TTC549 (cell line): Measurements from ENCODE around the gene GDA.

Experiments
- FAIRE-seq: peaks from 2 replicates; lab custom pipeline; 2012; peaks lifted over from hg19 to GRCh38; lab: Jason Lieb, UNC

Gene GDA

GRCh38 chr9:72149231-72149975 is at the start of gene GDA:
Gene GDA, plus strand, starts transcription at chr9:72149440. Its CDS starts 120 bp downstream, at chr9:72149560.
- no peak for FAIRE-seq

GRCh38 chr9:72102520-72102919 is 46.7 kb upstream of the GDA start:
- no peak for FAIRE-seq

- FAIRE-seq, result no peak
These were observed 36.2 kb upstream of the GDA start for GRCh38 chr9:72113056-72113455.

- FAIRE-seq, result no peak
These were observed 29.4 kb upstream of the GDA start for GRCh38 chr9:72119853-72120252.

- FAIRE-seq, result no peak
These were observed 24.3 kb upstream of the GDA start for GRCh38 chr9:72124947-72125346.

GRCh38 chr9:72127753-72128152 is 21.5 kb upstream of the GDA start:
- FAIRE-seq, result no peak

- no peak for FAIRE-seq
These were observed 20.7 kb upstream of the GDA start for GRCh38 chr9:72128526-72128925.

GRCh38 chr9:72129271-72130156 is 19.7 kb upstream of the GDA start:
- FAIRE-seq, result no peak

GRCh38 chr9:72130321-72130720 is 18.9 kb upstream of the GDA start:
- FAIRE-seq, result no peak

- no peak for FAIRE-seq
These were observed 18.0 kb upstream of the GDA start for GRCh38 chr9:72131206-72131605.

GRCh38 chr9:72132052-72132451 is 17.2 kb upstream of the GDA start:
- FAIRE-seq, result no peak

- no peak for FAIRE-seq
These were observed 15.7 kb upstream of the GDA start for GRCh38 chr9:72133365-72134035.

GRCh38 chr9:72134801-72135200 is 14.4 kb upstream of the GDA start:
- FAIRE-seq, result no peak

GRCh38 chr9:72137697-72138365 is 11.4 kb upstream of the GDA start:
- no peak for FAIRE-seq

- FAIRE-seq, result no peak
These were observed 10.0 kb upstream of the GDA start for GRCh38 chr9:72139226-72139625.

GRCh38 chr9:72140586-72140985 is 8.7 kb upstream of the GDA start:
- FAIRE-seq, result no peak

GRCh38 chr9:72141484-72141883 is 7.8 kb upstream of the GDA start:
- FAIRE-seq, result no peak

- no peak for FAIRE-seq
These were observed 4.3 kb upstream of the GDA start for GRCh38 chr9:72144756-72145492.

GRCh38 chr9:72145733-72146505 is 3.3 kb upstream of the GDA start:
- no peak for FAIRE-seq

GRCh38 chr9:72147676-72148075 is 1.6 kb upstream of the GDA start:
- no peak for FAIRE-seq

- no peak for FAIRE-seq
These were observed 887 bp downstream of the GDA start for GRCh38 chr9:72150127-72150526.
